ENCODE measurements around the gene WWP2.

The WWP2 gene

GRCh38 chr16:69861292-69862030, 99.3 kb downstream of the WWP2 start:
- no peaks in the 10 kb centered on the region for H3K9me2 ChIP-seq (replicated peaks; ENCODE audit: low read depth, low read length)
- H4K20me1 ChIP-seq (ENCODE audit: insufficient read depth, low read length, poor library complexity, severe bottlenecking): no peaks in the 10 kb centered on the region
- TF ChIP-seq EZH2phosphoT487 (IDR thresholded peaks at IDR 0.05; ENCODE audit: borderline replicate concordance) (no peak), CTCF (conservative IDR thresholded peaks at IDR 0.05; ENCODE audit: low read length) (no peak)
- peaks cover 5% of the 10 kb centered on the region; the same call in 1 of the 2 replicates for H3K36me3 ChIP-seq (ENCODE audit: insufficient read depth, low read length)
- peaks cover 4% of the 10 kb centered on the region for H3K4me1 ChIP-seq (ENCODE audit: insufficient read depth, low read length, poor library complexity, severe bottlenecking)
- no peak overlapping the region for H3K9ac ChIP-seq (ENCODE audit: low read depth, low read length, poor library complexity, severe bottlenecking)
- no peaks in the 10 kb centered on the region for H3K79me2 ChIP-seq (ENCODE audit: insufficient read depth, low read length)
- H2AFZ ChIP-seq (ENCODE audit: low read length): no peak overlapping the region
- no peak overlapping the region for H3K4me2 ChIP-seq (ENCODE audit: low read depth, low read length, poor library complexity, severe bottlenecking)
- H3K9me3 ChIP-seq (ENCODE audit: insufficient read depth, low read depth, low read length): no peaks in the 10 kb centered on the region
- no peaks in the 10 kb centered on the region for H3F3A ChIP-seq (ENCODE audit: low read depth)
- H3K27me3 ChIP-seq (ENCODE audit: insufficient read depth, low read length, poor library complexity, severe bottlenecking): no peaks in the 10 kb centered on the region
- no peak overlapping the region for H3K4me3 ChIP-seq (ENCODE audit: low read length, poor library complexity, severe bottlenecking)

DNA sequence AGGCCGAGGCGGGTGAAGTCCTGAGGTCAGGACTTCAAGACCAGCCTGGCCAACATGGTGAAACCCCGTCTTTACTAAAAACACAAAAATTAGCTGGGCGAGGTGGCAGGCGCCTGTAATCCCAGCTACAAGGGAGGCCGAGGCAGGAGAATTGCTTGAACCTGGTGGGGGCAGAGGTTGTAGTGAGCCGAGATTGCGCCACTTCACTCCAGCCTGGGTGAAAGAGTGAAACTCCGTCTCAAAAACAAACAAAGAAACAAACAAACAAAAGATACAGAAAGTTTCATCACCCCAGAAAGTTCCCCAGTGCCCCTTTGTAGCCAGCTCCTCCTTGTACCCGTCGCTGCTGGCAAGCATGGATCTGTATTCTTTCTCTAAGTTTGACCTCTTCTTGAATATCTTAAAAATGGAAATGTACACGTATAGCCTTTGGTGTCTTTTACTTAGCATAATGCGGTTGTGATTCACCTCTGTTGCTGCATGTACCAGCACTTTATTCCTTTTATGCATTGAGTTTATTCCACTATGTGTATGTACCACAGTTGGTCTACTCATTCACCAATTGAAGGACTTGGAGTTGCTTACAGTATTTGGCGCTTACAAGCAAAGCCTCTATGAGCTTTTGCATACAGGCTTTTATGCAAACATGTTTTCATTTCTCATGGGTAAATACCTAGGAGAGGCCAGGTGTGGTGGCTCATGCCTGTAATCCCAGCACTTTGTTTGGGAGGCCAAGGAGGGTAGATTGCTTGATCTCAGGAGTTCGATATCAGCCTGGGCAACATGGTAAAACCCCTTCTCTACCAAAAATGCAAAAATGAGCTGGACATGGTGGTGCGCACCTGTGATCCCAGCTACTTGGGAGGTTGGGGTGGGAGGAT, 101.5 kb downstream of the WWP2 start:
- H3K9me2 ChIP-seq (replicated peaks; ENCODE audit: low read depth, low read length): no peaks in the 10 kb centered on the region
- no peaks in the 10 kb centered on the region for H3K9me3 ChIP-seq (ENCODE audit: insufficient read depth, low read depth, low read length)
- peaks cover 4% of the 10 kb centered on the region for H3K4me1 ChIP-seq (ENCODE audit: insufficient read depth, low read length, poor library complexity, severe bottlenecking)
- H3K36me3 ChIP-seq (ENCODE audit: insufficient read depth, low read length): peaks cover 2% of the 10 kb centered on the region; the same call in 1 of the 2 replicates
- no peak overlapping the region for H3K9ac ChIP-seq (ENCODE audit: low read depth, low read length, poor library complexity, severe bottlenecking)
- H4K20me1 ChIP-seq (ENCODE audit: insufficient read depth, low read length, poor library complexity, severe bottlenecking): no peaks in the 10 kb centered on the region
- H3K4me2 ChIP-seq (ENCODE audit: low read depth, low read length, poor library complexity, severe bottlenecking): no peak overlapping the region
- no peak overlapping the region for H2AFZ ChIP-seq (ENCODE audit: low read length)
- no peaks in the 10 kb centered on the region for H3K27me3 ChIP-seq (ENCODE audit: insufficient read depth, low read length, poor library complexity, severe bottlenecking)
- no peak overlapping the region for H3K4me3 ChIP-seq (ENCODE audit: low read length, poor library complexity, severe bottlenecking)
- TF ChIP-seq CTCF (conservative IDR thresholded peaks at IDR 0.05; ENCODE audit: low read length) (no peak), EZH2phosphoT487 (IDR thresholded peaks at IDR 0.05; ENCODE audit: borderline replicate concordance) (no peak)
- H3F3A ChIP-seq (ENCODE audit: low read depth): no peaks in the 10 kb centered on the region
- H3K79me2 ChIP-seq (ENCODE audit: insufficient read depth, low read length): no peaks in the 10 kb centered on the region

- Histone ChIP-seq H3K36me3 (ENCODE audit: insufficient read depth, low read length) (no peaks in the 10 kb centered on the region), H3K4me2 (ENCODE audit: low read depth, low read length, poor library complexity, severe bottlenecking) (no peak overlapping the region), H3K9ac (ENCODE audit: low read depth, low read length, poor library complexity, severe bottlenecking) (no peak overlapping the region), H3K9me3 (ENCODE audit: insufficient read depth, low read depth, low read length) (no peaks in the 10 kb centered on the region), H3K27me3 (ENCODE audit: insufficient read depth, low read length, poor library complexity, severe bottlenecking) (no peaks in the 10 kb centered on the region), H3F3A (ENCODE audit: low read depth) (no peaks in the 10 kb centered on the region), H3K79me2 (ENCODE audit: insufficient read depth, low read length) (no peaks in the 10 kb centered on the region), H3K4me1 (ENCODE audit: insufficient read depth, low read length, poor library complexity, severe bottlenecking) (peaks cover 4% of the 10 kb centered on the region), H2AFZ (ENCODE audit: low read length) (no peak overlapping the region), H4K20me1 (ENCODE audit: insufficient read depth, low read length, poor library complexity, severe bottlenecking) (no peaks in the 10 kb centered on the region), H3K9me2 (replicated peaks; ENCODE audit: low read depth, low read length) (no peaks in the 10 kb centered on the region), H3K4me3 (ENCODE audit: low read length, poor library complexity, severe bottlenecking) (no peak overlapping the region)
- no peak for TF ChIP-seq CTCF (conservative IDR thresholded peaks at IDR 0.05; ENCODE audit: low read length)
- no peak for TF ChIP-seq EZH2phosphoT487 (IDR thresholded peaks at IDR 0.05; ENCODE audit: borderline replicate concordance)
These were observed 103.6 kb downstream of the WWP2 start for GRCh38 chr16:69865701-69866100.
